A673 (cell line): Measurements from ENCODE around the gene CBX1. TPM values are rescaled to one million over a fixed set of nuclear protein-coding genes. Genes with fewer than 3 reads are reported as not detected.

ENCODE experiments used
- BruUV-seq: library from RNA; stranded (reverse); fragments of 400-500 nt; replicated peaks from 2 replicates; lab custom pipeline; 2021; lab: Mats Ljungman, UMichigan
- CTCF ChIA-PET: fragments of 300-600 bp; sonication (Branson Sonifier 250); formaldehyde crosslinking; loops from one replicate; lab custom pipeline; 2022; ENCODE audit warnings: antibody characterized with exemption; lab: Charles Lee
- POLR2A ChIA-PET: fragments of 300-600 bp; sonication (Branson Sonifier 250); formaldehyde crosslinking; loops from one replicate; lab custom pipeline; 2022; ENCODE audit warnings: antibody characterized with exemption; ENCODE audit not compliant: low non-redundant PET; lab: Charles Lee
- DNase-seq: peaks from one replicate; pipeline ENCODE4 v3.0.0-alpha.2; 2015; ENCODE audit warnings: low spot score
- H3K27ac ChIP-seq: fragments of 200-600 bp; sonication (generic); 2 replicates; pipeline ENCODE4 v1.5.1; 2016; ENCODE audit warnings: mixed run types, low read depth, mild to moderate bottlenecking, mixed read lengths, antibody characterized with exemption, low read length; ENCODE audit not compliant: poor library complexity, severe bottlenecking
- H3K27me3 ChIP-seq: fragments of 200-600 bp; sonication (generic); replicated peaks from 2 replicates; pipeline ENCODE4 v1.6.1; 2017; ENCODE audit warnings: mixed run types, low read depth, mild to moderate bottlenecking, mixed read lengths, antibody characterized with exemption, low read length; ENCODE audit not compliant: insufficient read depth, poor library complexity
- H3K36me3 ChIP-seq: fragments of 200-600 bp; sonication (generic); 2 replicates; pipeline ENCODE4 v1.6.1; 2016; ENCODE audit warnings: mixed run types, mild to moderate bottlenecking, mixed read lengths, antibody characterized with exemption, low read length; ENCODE audit not compliant: insufficient read depth, poor library complexity, severe bottlenecking
- H3K4me1 ChIP-seq: fragments of 200-600 bp; sonication (generic); 2 replicates; pipeline ENCODE4 v1.6.1; 2017; ENCODE audit warnings: mixed run types, mild to moderate bottlenecking, mixed read lengths, antibody characterized with exemption, low read length; ENCODE audit not compliant: insufficient read depth, poor library complexity, severe bottlenecking
- H3K4me3 ChIP-seq: fragments of 200-600 bp; sonication (generic); 2 replicates; pipeline ENCODE4 v1.5.1; 2016; ENCODE audit warnings: low read depth, mixed run types, mild to moderate bottlenecking, mixed read lengths, low read length; ENCODE audit not compliant: poor library complexity, severe bottlenecking
- H3K9me3 ChIP-seq: fragments of 200-600 bp; sonication (generic); 2 replicates; pipeline ENCODE4 v1.6.1; 2016; ENCODE audit warnings: mixed run types, low read depth, mild to moderate bottlenecking, mixed read lengths, antibody characterized with exemption, low read length; ENCODE audit not compliant: poor library complexity, severe bottlenecking
- EZH2 ChIP-seq: fragments of 200-600 bp; sonication (generic); IDR thresholded peaks from 2 replicates; pipeline ENCODE4 v1.6.1; 2017; ENCODE audit warnings: borderline replicate concordance, low read depth, mild to moderate bottlenecking, mixed read lengths, antibody characterized with exemption, low read length; ENCODE audit not compliant: poor library complexity, severe bottlenecking
- intact Hi-C: fragments of 100-400 bp; cut with micrococcal nuclease; formaldehyde crosslinking; loops from one replicate; pipeline ENCODE4 v1.10.0; 2022; ENCODE audit not compliant: unreplicated experiment
- total RNA-seq: library from RNA; stranded (reverse); gene quantifications from 2 replicates; pipeline ENCODE4 v1.2.3, GENCODE V29; 2021
- TF ChIP-seq, protein P1 (sequence below): fragments of 300-800, 200-600 bp; sonication (generic); conservative IDR thresholded peaks from 2 replicates; pipeline ENCODE4 v1.5.1; 2017; ENCODE audit warnings: low read depth, mild to moderate bottlenecking, antibody characterized with exemption, low read length, moderate library complexity, mixed read lengths

Gene CBX1
- total RNA-seq, 1 experiment from 2014 or later, result 121 TPM

DNA sequence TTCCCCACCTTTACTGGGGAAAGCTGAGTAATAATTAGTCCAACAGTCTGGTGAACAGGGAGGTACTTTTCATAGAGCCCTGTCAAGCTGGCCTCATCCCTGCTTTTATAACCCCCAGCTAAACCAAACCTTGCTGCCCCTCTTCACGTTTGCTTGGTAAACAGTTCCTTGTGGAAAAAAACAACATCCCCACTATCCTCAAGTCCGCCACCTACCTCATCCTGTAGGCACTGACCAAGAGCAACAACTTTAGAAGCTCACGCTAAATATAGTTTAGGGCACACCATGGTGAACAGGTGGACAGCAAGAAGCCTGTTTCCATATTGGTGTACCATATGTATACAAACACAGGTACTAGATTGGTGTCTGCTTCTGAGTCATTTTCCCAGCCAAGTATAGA, 36.6 kb downstream of the CBX1 start:
- Histone ChIP-seq H3K36me3 (peaks cover 89% of the 10 kb centered on the region), H3K4me3 (no peak overlapping the region), H3K27me3 (no peaks in the 10 kb centered on the region), H3K4me1 (no peaks in the 10 kb centered on the region), H3K27ac (peak overlapping the region; percentile 45), H3K9me3 (no peaks in the 10 kb centered on the region)
- BruUV-seq, result no TSS peak
- CTCF ChIA-PET, result no interaction called here
- POLR2A ChIA-PET, result no interaction called here
- intact Hi-C loops, result no loop called here
- no peak for DNase-seq
- TF ChIP-seq, protein P1, sequence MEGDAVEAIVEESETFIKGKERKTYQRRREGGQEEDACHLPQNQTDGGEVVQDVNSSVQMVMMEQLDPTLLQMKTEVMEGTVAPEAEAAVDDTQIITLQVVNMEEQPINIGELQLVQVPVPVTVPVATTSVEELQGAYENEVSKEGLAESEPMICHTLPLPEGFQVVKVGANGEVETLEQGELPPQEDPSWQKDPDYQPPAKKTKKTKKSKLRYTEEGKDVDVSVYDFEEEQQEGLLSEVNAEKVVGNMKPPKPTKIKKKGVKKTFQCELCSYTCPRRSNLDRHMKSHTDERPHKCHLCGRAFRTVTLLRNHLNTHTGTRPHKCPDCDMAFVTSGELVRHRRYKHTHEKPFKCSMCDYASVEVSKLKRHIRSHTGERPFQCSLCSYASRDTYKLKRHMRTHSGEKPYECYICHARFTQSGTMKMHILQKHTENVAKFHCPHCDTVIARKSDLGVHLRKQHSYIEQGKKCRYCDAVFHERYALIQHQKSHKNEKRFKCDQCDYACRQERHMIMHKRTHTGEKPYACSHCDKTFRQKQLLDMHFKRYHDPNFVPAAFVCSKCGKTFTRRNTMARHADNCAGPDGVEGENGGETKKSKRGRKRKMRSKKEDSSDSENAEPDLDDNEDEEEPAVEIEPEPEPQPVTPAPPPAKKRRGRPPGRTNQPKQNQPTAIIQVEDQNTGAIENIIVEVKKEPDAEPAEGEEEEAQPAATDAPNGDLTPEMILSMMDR, result no peak
- no peak for TF ChIP-seq EZH2

DNA sequence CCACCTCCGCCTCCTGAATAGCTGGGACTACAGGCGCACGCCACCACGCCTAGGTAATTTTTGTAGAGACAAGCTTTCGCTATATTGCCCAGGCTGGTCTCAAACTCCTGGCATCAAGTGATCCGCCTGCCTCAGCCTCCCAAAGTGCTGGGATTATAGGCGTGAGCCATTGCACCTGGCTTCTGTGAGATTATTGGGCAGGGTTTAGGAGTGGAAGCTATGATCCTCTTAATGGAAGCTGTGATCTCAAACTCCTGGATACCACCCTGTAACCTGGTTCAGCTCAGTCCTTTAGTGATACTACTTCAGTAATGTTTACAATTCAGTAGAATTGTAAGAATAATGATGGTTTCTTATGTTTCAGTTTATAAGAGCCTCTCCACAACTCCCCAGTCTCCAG, 39.0 kb downstream of the CBX1 start:
- no peaks in the 10 kb centered on the region for H3K27me3 ChIP-seq
- TF ChIP-seq, protein P1, result no peak
- no peak for TF ChIP-seq EZH2
- H3K27ac ChIP-seq, result no peak overlapping the region
- DNase-seq, result no peak
- ChIA-PET CTCF (interaction anchor here (1.0 kb wide), 1 partner anchor 11 kb away, joined by 3 read pairs; no protein-coding TSS in a partner anchor), POLR2A (no interaction called here)
- intact Hi-C loops, result no loop called here
- H3K4me1 ChIP-seq, result no peaks in the 10 kb centered on the region
- H3K36me3 ChIP-seq, result peaks cover 90% of the 10 kb centered on the region
- BruUV-seq, result no TSS peak
- H3K9me3 ChIP-seq, result no peaks in the 10 kb centered on the region
- no peak overlapping the region for H3K4me3 ChIP-seq

DNA sequence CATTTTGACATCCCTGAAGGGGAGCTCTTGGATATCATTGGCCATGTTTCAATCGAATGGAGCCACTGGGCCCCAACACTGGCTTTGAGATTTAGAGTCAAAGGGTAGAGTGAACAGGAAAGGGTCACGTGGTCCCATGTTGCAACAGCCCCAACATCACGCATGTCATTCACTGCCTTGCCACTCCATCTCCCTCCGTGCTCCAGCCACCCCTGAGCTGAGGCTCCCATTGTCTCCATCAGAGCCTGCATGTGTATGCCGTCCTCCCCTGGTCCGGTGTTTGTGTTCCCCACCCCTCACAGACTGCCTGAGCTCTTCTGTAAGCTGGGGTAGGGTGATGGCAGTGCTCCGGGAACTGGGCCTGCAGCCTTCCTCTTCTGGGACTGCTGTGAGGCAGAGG, 41.0 kb downstream of the CBX1 start:
- Histone ChIP-seq H3K4me3 (no peak overlapping the region), H3K9me3 (no peaks in the 10 kb centered on the region), H3K36me3 (peaks cover 88% of the 10 kb centered on the region), H3K27me3 (no peaks in the 10 kb centered on the region), H3K4me1 (peaks cover 14% of the 10 kb centered on the region), H3K27ac (no peak overlapping the region)
- ChIA-PET CTCF (interaction anchor here (0.6 kb wide), 1 partner anchor 589 kb away, joined by 3 read pairs; no protein-coding TSS in a partner anchor), POLR2A (no interaction called here)
- no peak for DNase-seq
- intact Hi-C loops, result no loop called here
- TSS peak; percentile 37 for BruUV-seq
- no peak for TF ChIP-seq EZH2
- TF ChIP-seq, protein P1, result no peak
